H1 (cell line): ENCODE measurements around the gene TP73. TPM values are rescaled to one million over a fixed set of nuclear protein-coding genes. Genes with fewer than 3 reads are reported as not detected.

Source experiments
- CTCF ChIA-PET: fragments of 300-600 bp; sonication (Branson Sonifier 250); formaldehyde crosslinking; loops from one replicate; lab custom pipeline; 2021; ENCODE audit not compliant: partially characterized antibody; lab: Charles Lee
- POLR2A ChIA-PET: fragments of 300-600 bp; sonication (Branson Sonifier 250); formaldehyde crosslinking; loops from one replicate; lab custom pipeline; 2021; ENCODE audit warnings: inconsistent platforms; ENCODE audit not compliant: partially characterized antibody; lab: Charles Lee
- DNase-seq, 2 experiments: peaks; one replicate each; pipeline versions ENCODE4 v3.0.0 to v3.0.0-alpha.2; 2010 to 2022; ENCODE audit warnings: low spot score in 2 of 2, low read depth in 1 of 2, mixed read lengths in 1 of 2
- FAIRE-seq: peaks from 2 replicates; lab custom pipeline; 2011; peaks lifted over from hg19 to GRCh38; lab: Jason Lieb, UNC
- H2AFZ ChIP-seq: 2 replicates; pipeline ENCODE4 v1.8.1; 2012; ENCODE audit warnings: low read length, inconsistent platforms
- H2AK5ac ChIP-seq: 2 replicates; pipeline ENCODE4 v1.6.1; 2013; ENCODE audit warnings: low read depth, low read length
- H2BK120ac ChIP-seq: replicated peaks from 2 replicates; pipeline ENCODE3; 2013; ENCODE audit warnings: low read depth, low read length, inconsistent platforms
- H2BK12ac ChIP-seq: 2 replicates; pipeline ENCODE4 v1.6.1; 2013; ENCODE audit warnings: low read depth, low read length
- H2BK15ac ChIP-seq: 2 replicates; pipeline ENCODE4 v1.6.1; 2013; ENCODE audit warnings: low read length
- H2BK20ac ChIP-seq: 2 replicates; pipeline ENCODE4 v1.6.1; 2013; ENCODE audit warnings: low read length
- H2BK5ac ChIP-seq: 2 replicates; pipeline ENCODE4 v1.6.1; 2013; ENCODE audit warnings: low read depth, low read length
- H3K14ac ChIP-seq: 2 replicates; pipeline ENCODE4 v1.6.1; 2013; ENCODE audit warnings: inconsistent platforms; ENCODE audit not compliant: insufficient read length
- H3K18ac ChIP-seq: 2 replicates; pipeline ENCODE4 v1.6.1; 2013; ENCODE audit warnings: low read length; ENCODE audit errors: extremely low read depth
- H3K23ac ChIP-seq: 2 replicates; pipeline ENCODE4 v1.6.1; 2013; ENCODE audit warnings: inconsistent platforms; ENCODE audit not compliant: insufficient read length
- H3K23me2 ChIP-seq: 2 replicates; pipeline ENCODE4 v1.6.1; 2013; ENCODE audit warnings: low read depth, low read length
- H3K27ac ChIP-seq: 2 replicates; pipeline ENCODE4 v1.6.1; 2011; ENCODE audit warnings: low read depth, low read length, inconsistent platforms
- H3K27me3 ChIP-seq, 4 experiments: replicated peaks in 1 of 4; 1 replicate in 1 of 4; 2 replicates in 3 of 4; pipeline versions ENCODE4 v1.6.1 to v1.8.1; 2011 to 2013; ENCODE audit warnings: low read length in 3 of 4, mild to moderate bottlenecking in 3 of 4, inconsistent platforms in 2 of 4, mixed read lengths in 2 of 4, moderate library complexity in 1 of 4; ENCODE audit not compliant: control insufficient read depth in 3 of 4, insufficient read depth in 3 of 4; ENCODE audit errors: extremely low read depth in 1 of 4
- H3K36me3 ChIP-seq, 4 experiments: 2 replicates each; pipeline versions ENCODE4 v1.6.1 to v1.8.1; 2011 to 2013; ENCODE audit warnings: mild to moderate bottlenecking in 4 of 4, low read length in 3 of 4, moderate library complexity in 2 of 4, control low read depth in 1 of 4, inconsistent platforms in 1 of 4; ENCODE audit not compliant: insufficient read depth in 4 of 4, control insufficient read depth in 2 of 4
- H3K4ac ChIP-seq: replicated peaks from 2 replicates; pipeline ENCODE3; 2013; ENCODE audit warnings: low read length, low read depth, mixed read lengths, inconsistent platforms; ENCODE audit not compliant: insufficient read length
- H3K4me1 ChIP-seq, 4 experiments: replicated peaks in 1 of 4; 1 replicate in 1 of 4; 2 replicates in 3 of 4; pipeline versions ENCODE4 v1.6.1 to v1.8.1; 2011 to 2013; ENCODE audit warnings: low read length in 3 of 4, inconsistent platforms in 2 of 4, mixed read lengths in 1 of 4; ENCODE audit not compliant: insufficient read depth in 4 of 4, control insufficient read depth in 3 of 4
- H3K4me2 ChIP-seq, 2 experiments: 2 replicates each; pipeline versions ENCODE4 v1.6.1 to v1.8.1; 2011 to 2013; ENCODE audit warnings: low read depth in 2 of 2, low read length in 2 of 2, control low read depth in 1 of 2, inconsistent platforms in 1 of 2, mild to moderate bottlenecking in 1 of 2; ENCODE audit not compliant: insufficient read depth in 1 of 2
- H3K4me3 ChIP-seq, 4 experiments: fragments of 200-600, 300-600 bp in 1 of 4; sonication (generic), shearing (Covaris generic), sonication (Bioruptor Twin) in 1 of 4; 2 replicates each; pipeline versions ENCODE4 v1.5.1 to v1.8.1; 2011 to 2016; ENCODE audit warnings: low read length in 4 of 4, low read depth in 3 of 4, control low read depth in 2 of 4, inconsistent platforms in 2 of 4, mild to moderate bottlenecking in 2 of 4, mixed read lengths in 1 of 4, moderate library complexity in 1 of 4; ENCODE audit not compliant: insufficient read depth in 2 of 4; ENCODE audit errors: extremely low read depth in 1 of 4
- H3K56ac ChIP-seq: replicated peaks from 2 replicates; pipeline ENCODE3; 2013; ENCODE audit warnings: low read depth, mild to moderate bottlenecking, mixed read lengths, low read length, inconsistent platforms; ENCODE audit not compliant: insufficient read length
- H3K79me1 ChIP-seq: 2 replicates; pipeline ENCODE4 v1.6.1; 2013; ENCODE audit warnings: low read depth, low read length, control low read depth
- H3K79me2 ChIP-seq, 2 experiments: 2 replicates each; pipeline versions ENCODE4 v1.6.1 to v1.8.1; 2012 to 2013; ENCODE audit warnings: low read length in 2 of 2, mild to moderate bottlenecking in 2 of 2, inconsistent platforms in 1 of 2; ENCODE audit not compliant: insufficient read depth in 2 of 2, control insufficient read depth in 1 of 2
- H3K9ac ChIP-seq, 4 experiments: replicated peaks in 1 of 4; 1 replicate in 1 of 4; 2 replicates in 3 of 4; pipeline versions ENCODE4 v1.6.1 to v1.8.1; 2011 to 2013; ENCODE audit warnings: low read depth in 3 of 4, low read length in 3 of 4, control low read depth in 2 of 4, mild to moderate bottlenecking in 2 of 4, moderate library complexity in 2 of 4, inconsistent platforms in 1 of 4; ENCODE audit errors: extremely low read depth in 1 of 4
- H3K9me3 ChIP-seq, 2 experiments: 2 replicates each; pipeline versions ENCODE4 v1.6.1 to v1.8.1; 2012 to 2013; ENCODE audit warnings: mild to moderate bottlenecking in 2 of 2, moderate library complexity in 2 of 2, control low read depth in 1 of 2, inconsistent platforms in 1 of 2, low read depth in 1 of 2, low read length in 1 of 2, mixed read lengths in 1 of 2; ENCODE audit not compliant: insufficient read depth in 2 of 2
- H4K20me1 ChIP-seq, 2 experiments: replicated peaks in 1 of 2; 2 replicates each; pipeline versions ENCODE3 to v1.8.1; 2011 to 2013; ENCODE audit warnings: inconsistent platforms in 2 of 2, low read length in 2 of 2, mild to moderate bottlenecking in 1 of 2; ENCODE audit not compliant: insufficient read depth in 2 of 2, control insufficient read depth in 1 of 2
- H4K5ac ChIP-seq: 2 replicates; pipeline ENCODE4 v1.6.1; 2013; ENCODE audit warnings: low read length, low read depth, mixed read lengths, inconsistent platforms; ENCODE audit not compliant: insufficient read length
- H4K8ac ChIP-seq: 2 replicates; pipeline ENCODE4 v1.8.0; 2013; ENCODE audit warnings: mild to moderate bottlenecking, moderate library complexity, low read length, inconsistent platforms; ENCODE audit not compliant: insufficient read depth; ENCODE audit errors: extremely low read depth
- H4K91ac ChIP-seq: replicated peaks from 2 replicates; pipeline ENCODE3; 2013; ENCODE audit warnings: low read length, mixed read lengths, inconsistent platforms; ENCODE audit not compliant: insufficient read length
- BCL11A ChIP-seq, 2 experiments: IDR thresholded peaks; one replicate each; pipeline ENCODE4 v1.6.1; 2011; ENCODE audit warnings: low read depth in 2 of 2, low read length in 2 of 2, mild to moderate bottlenecking in 2 of 2
- BRCA1 ChIP-seq: IDR thresholded peaks from 2 replicates; pipeline ENCODE4 v1.6.1; 2012; ENCODE audit warnings: low read depth, low read length, improper control_type of control experiment
- CBX8 ChIP-seq: fragments of 300-800, 300-1000 bp; sonication (generic); IDR thresholded peaks from 2 replicates; pipeline ENCODE4 v1.7.1; 2016; ENCODE audit warnings: low read depth, low read length, borderline replicate concordance
- CEBPB ChIP-seq: IDR thresholded peaks from 2 replicates; pipeline ENCODE4 v1.6.1; 2012; ENCODE audit warnings: low read depth, low read length
- CHD1 ChIP-seq: IDR thresholded peaks from 2 replicates; pipeline ENCODE4 v1.6.1; 2012; ENCODE audit warnings: low read depth, low read length, improper control_type of control experiment
- EGR1 ChIP-seq: IDR thresholded peaks from 2 replicates; pipeline ENCODE4 v1.6.1; 2011; ENCODE audit warnings: low read depth, low read length, borderline replicate concordance
- EP300 ChIP-seq, 2 experiments: IDR thresholded peaks; 1 replicate in 1 of 2; 2 replicates in 1 of 2; pipeline ENCODE4 v1.6.1; 2011 to 2012; ENCODE audit warnings: low read depth in 2 of 2, low read length in 2 of 2, mild to moderate bottlenecking in 2 of 2, borderline replicate concordance in 1 of 2, inconsistent platforms in 1 of 2, moderate library complexity in 1 of 2
- JUND ChIP-seq: IDR thresholded peaks from 2 replicates; pipeline ENCODE4 v1.6.1; 2011; ENCODE audit warnings: mild to moderate bottlenecking, improper control_type of control experiment, low read length
- KDM1A ChIP-seq: fragments of 200-600, 300-600 bp; sonication (generic); IDR thresholded peaks from 2 replicates; pipeline ENCODE4 v1.7.1; 2016; ENCODE audit warnings: mild to moderate bottlenecking, low read length, borderline replicate concordance
- KDM4A ChIP-seq: IDR thresholded peaks from one replicate; pipeline ENCODE4 v1.7.1; 2012; ENCODE audit warnings: low read depth, mild to moderate bottlenecking, moderate library complexity, low read length, inconsistent platforms; ENCODE audit not compliant: severe bottlenecking
- KDM5A ChIP-seq: fragments of 200-600 bp; IDR thresholded peaks from 2 replicates; pipeline ENCODE4 v1.7.1; 2012; ENCODE audit warnings: mild to moderate bottlenecking, low read length, inconsistent platforms, mixed read lengths
- WGBS, 2 experiments: shearing (Covaris generic) in 1 of 2; methylation state at CpG; one replicate each; pipeline versions ENCODE4 v1.1.6 to v1.1.7; 2013 to 2015; ENCODE audit warnings: low lambda C conversion rate in 2 of 2, mixed read lengths in 2 of 2, inconsistent platforms in 1 of 2, low coverage in 1 of 2, missing lambda C conversion rate in 1 of 2; ENCODE audit not compliant: insufficient replicate concordance in 2 of 2, insufficient coverage in 1 of 2, insufficient read length in 1 of 2; ENCODE audit errors: extremely low coverage in 1 of 2, missing lambda C conversion rate in 1 of 2; 5-methylcytosine and 5-hydroxymethylcytosine counted together
- polyA plus RNA-seq, 7 experiments: library from polyadenylated mRNA; depleted of rRNA in 3 of 7; stranded (reverse) in 5 of 7; unstranded in 2 of 7; fragments of >200 nt in 5 of 7; fragments of 200-250 nt in 2 of 7; gene quantifications; 1 replicate in 5 of 7; 2 replicates in 1 of 7; 4 replicates in 1 of 7; pipeline versions ENCODE4 v1.2.1 to v1.2.3, GENCODE V29; 2011 to 2013; ENCODE audit warnings: missing spikeins in 2 of 7, mixed read lengths in 2 of 7
- total RNA-seq: library from RNA; stranded (reverse); fragmentation: NEBNext Ultra II Directional; extraction: Animal tissue kit (Norgen Biotek cat#: 25700); gene quantifications from 2 replicates; pipeline ENCODE4 v1.2.1, GENCODE V29; 2021
- TF ChIP-seq, protein P1 (sequence below), 3 experiments: IDR thresholded peaks; 1 replicate in 2 of 3; 2 replicates in 1 of 3; pipeline versions ENCODE4 v1.5.1 to v1.6.1; 2011; ENCODE audit warnings: low read length in 3 of 3, mild to moderate bottlenecking in 3 of 3, inconsistent platforms in 2 of 3, low read depth in 1 of 3, moderate library complexity in 1 of 3; ENCODE audit not compliant: insufficient read depth in 1 of 3; ENCODE audit errors: control extremely low read depth in 1 of 3

The TP73 gene
- total and polyA plus RNA-seq, 2 of the 8 experiments (the other 6 are each of a cell fraction or from before 2014, with no cell fraction given), result 2.6 to 3.1 TPM

- no peak for TF ChIP-seq KDM5A
- TF ChIP-seq EGR1, result no peak
- TF ChIP-seq CHD1, result no peak
- TF ChIP-seq BRCA1, result no peak
- TF ChIP-seq KDM4A, result no peak
- no peak for TF ChIP-seq KDM1A
- TF ChIP-seq, protein P1, sequence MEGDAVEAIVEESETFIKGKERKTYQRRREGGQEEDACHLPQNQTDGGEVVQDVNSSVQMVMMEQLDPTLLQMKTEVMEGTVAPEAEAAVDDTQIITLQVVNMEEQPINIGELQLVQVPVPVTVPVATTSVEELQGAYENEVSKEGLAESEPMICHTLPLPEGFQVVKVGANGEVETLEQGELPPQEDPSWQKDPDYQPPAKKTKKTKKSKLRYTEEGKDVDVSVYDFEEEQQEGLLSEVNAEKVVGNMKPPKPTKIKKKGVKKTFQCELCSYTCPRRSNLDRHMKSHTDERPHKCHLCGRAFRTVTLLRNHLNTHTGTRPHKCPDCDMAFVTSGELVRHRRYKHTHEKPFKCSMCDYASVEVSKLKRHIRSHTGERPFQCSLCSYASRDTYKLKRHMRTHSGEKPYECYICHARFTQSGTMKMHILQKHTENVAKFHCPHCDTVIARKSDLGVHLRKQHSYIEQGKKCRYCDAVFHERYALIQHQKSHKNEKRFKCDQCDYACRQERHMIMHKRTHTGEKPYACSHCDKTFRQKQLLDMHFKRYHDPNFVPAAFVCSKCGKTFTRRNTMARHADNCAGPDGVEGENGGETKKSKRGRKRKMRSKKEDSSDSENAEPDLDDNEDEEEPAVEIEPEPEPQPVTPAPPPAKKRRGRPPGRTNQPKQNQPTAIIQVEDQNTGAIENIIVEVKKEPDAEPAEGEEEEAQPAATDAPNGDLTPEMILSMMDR (IDR thresholded peaks at IDR 0.05; ENCODE audit: control extremely low read depth in 1 of 3, insufficient read depth in 1 of 3, low read depth in 1 of 3, low read length in 3 of 3), result no peak
- TF ChIP-seq JUND, result no peak
- TF ChIP-seq BCL11A (IDR thresholded peaks at IDR 0.05; ENCODE audit: low read depth in 2 of 2, low read length in 2 of 2), result no peak
- no peak for TF ChIP-seq CBX8
- TF ChIP-seq EP300 (IDR thresholded peaks at IDR 0.05; ENCODE audit: borderline replicate concordance in 1 of 2, low read depth in 2 of 2, low read length in 2 of 2), result no peak
- TF ChIP-seq CEBPB, result no peak
- no peak overlapping the region for H3K18ac ChIP-seq
- no peaks in the 10 kb centered on the region for H3K9me3 ChIP-seq
- peaks cover under 1% of the 10 kb centered on the region; the same call in 1 of the 2 replicates for H3K79me1 ChIP-seq
- H3K9ac ChIP-seq, result no peak overlapping the region
- H3K23me2 ChIP-seq, result no peaks in the 10 kb centered on the region
- H2AFZ ChIP-seq, result no peak overlapping the region
- WGBS, 2 experiments, result 92% methylated on average over 9 of the region's 14 CpGs; no CpG with 5 or more reads in 1 of the 2 experiments
- no peak overlapping the region for H4K8ac ChIP-seq
- no peak overlapping the region for H2BK120ac ChIP-seq
- H2BK12ac ChIP-seq, result no peak overlapping the region
- H3K27ac ChIP-seq, result no peak overlapping the region
- H3K56ac ChIP-seq, result no peak overlapping the region
- H3K4me2 ChIP-seq, result no peak overlapping the region
- POLR2A ChIA-PET, result interaction anchor here (1.3 kb wide), 1 partner anchor 10 kb away, joined by 3 read pairs; no protein-coding TSS in a partner anchor
- no peak overlapping the region for H3K4ac ChIP-seq
- H3K4me1 ChIP-seq, result peaks cover 0 to 7% (median 1%) of the 10 kb centered on the region in 4 experiments; a peak in 3 of 7 replicates
- H4K91ac ChIP-seq, result no peak overlapping the region
- no peaks in the 10 kb centered on the region for H3K27me3 ChIP-seq
- no peaks in the 10 kb centered on the region for H3K79me2 ChIP-seq
- CTCF ChIA-PET, result interaction anchor here (0.7 to 1.7 kb wide), 3 partner anchors 9 to 89 kb away, joined by 3 to 8 read pairs (median 4); no protein-coding TSS in a partner anchor
- DNase-seq (no peak), FAIRE-seq (no peak)
- H4K20me1 ChIP-seq, result peaks cover 0 to 10% of the 10 kb centered on the region in 2 experiments
- H2BK20ac ChIP-seq, result no peak overlapping the region
- no peak overlapping the region for H2AK5ac ChIP-seq
- H3K23ac ChIP-seq, result no peak overlapping the region
- H2BK15ac ChIP-seq, result no peak overlapping the region
- no peak overlapping the region for H3K4me3 ChIP-seq
- H3K14ac ChIP-seq, result no peak overlapping the region
- no peak overlapping the region for H4K5ac ChIP-seq
- H2BK5ac ChIP-seq, result no peak overlapping the region
- H3K36me3 ChIP-seq, result peaks cover 6 to 27% (median 9%) of the 10 kb centered on the region in 4 experiments; a peak in 6 of 8 replicates
Measured at GRCh38 chr1:3636080-3636479, 16.2 kb upstream of the TP73 start.
